Effector CD8-positive, alpha-beta T cell (primary cell): ENCODE data around the gene CD200R1.

Source experiments
- DNase-seq: peaks from one replicate; lab custom pipeline; 2025; lab: John Stamatoyannopoulos, UW

CD200R1 gene

GRCh38 chr3:112888381-112889085 is 86.4 kb downstream of the CD200R1 start:
- DNase-seq: no peak

- no peak for DNase-seq
Measured at GRCh38 chr3:112884678-112885290, 90.1 kb downstream of the CD200R1 start.

- DNase-seq: no peak
Measured at GRCh38 chr3:112881891-112882290, 93.0 kb downstream of the CD200R1 start.

- no peak for DNase-seq
Measured at GRCh38 chr3:112875561-112875960, 99.3 kb downstream of the CD200R1 start.

- DNase-seq: no peak
Measured at GRCh38 chr3:112874725-112875124, 100.2 kb downstream of the CD200R1 start.

- no peak for DNase-seq
Measured at GRCh38 chr3:112873632-112874031, 101.3 kb downstream of the CD200R1 start.

GRCh38 chr3:112871735-112872134 is 103.2 kb downstream of the CD200R1 start:
- no peak for DNase-seq
